PC-9 (cell line): ENCODE data around the gene KIAA0753. TPM values are rescaled to one million over a fixed set of nuclear protein-coding genes. Genes with fewer than 3 reads are reported as not detected.
A peak's percentile ranks its signal among the peaks of the same experiment; 100 is the strongest.

Experiments used
- BruUV-seq: library from RNA; stranded (reverse); fragments of 400-500 nt; replicated peaks from 2 replicates; lab custom pipeline; 2021; lab: Mats Ljungman, UMichigan
- CTCF ChIA-PET: fragments of 300-600 bp; sonication (Branson Sonifier 250); formaldehyde crosslinking; loops from one replicate; lab custom pipeline; 2022; ENCODE audit warnings: antibody characterized with exemption; lab: Charles Lee
- POLR2A ChIA-PET: fragments of 300-600 bp; sonication (Branson Sonifier 250); formaldehyde crosslinking; loops from one replicate; lab custom pipeline; 2022; ENCODE audit warnings: antibody characterized with exemption; ENCODE audit not compliant: unreplicated experiment; lab: Charles Lee
- DNase-seq, 2 experiments: peaks; one replicate each; pipeline versions ENCODE4 v3.0.0 to v3.0.0-alpha.2; 2015 to 2022; ENCODE audit warnings: mixed read lengths in 1 of 2
- H2AFZ ChIP-seq: fragments of 200-600 bp; sonication (generic); 2 replicates; pipeline ENCODE4 v1.8.1; 2017; ENCODE audit warnings: antibody characterized with exemption
- H3F3A ChIP-seq: fragments of 200-600 bp; sonication (generic); 2 replicates; pipeline ENCODE4 v1.8.1; 2017; ENCODE audit warnings: antibody characterized with exemption, mild to moderate bottlenecking, low read depth; ENCODE audit not compliant: insufficient read depth
- H3K27ac ChIP-seq: fragments of 200-600 bp; sonication (generic); 2 replicates; pipeline ENCODE4 v1.6.1; 2016; ENCODE audit warnings: mixed run types
- H3K27me3 ChIP-seq: fragments of 200-600 bp; sonication (generic); 2 replicates; pipeline ENCODE4 v1.6.1; 2016; ENCODE audit warnings: low read depth, mixed run types; ENCODE audit not compliant: insufficient read depth
- H3K36me3 ChIP-seq: fragments of 200-600 bp; sonication (generic); 2 replicates; pipeline ENCODE4 v1.6.1; 2016; ENCODE audit warnings: low read depth, mixed run types
- H3K4me1 ChIP-seq: fragments of 200-600 bp; sonication (generic); replicated peaks from 2 replicates; pipeline ENCODE4 v1.6.1; 2016; ENCODE audit warnings: mixed run types; ENCODE audit not compliant: insufficient read depth
- H3K4me2 ChIP-seq: fragments of 200-600 bp; sonication (generic); 2 replicates; pipeline ENCODE4 v1.6.1; 2017; ENCODE audit warnings: mixed run types
- H3K4me3 ChIP-seq: fragments of 200-600 bp; sonication (generic); 2 replicates; pipeline ENCODE4 v1.6.1; 2016; ENCODE audit warnings: mixed run types
- H3K79me2 ChIP-seq: fragments of 200-600 bp; sonication (generic); 2 replicates; pipeline ENCODE4 v1.6.1; 2017; ENCODE audit warnings: low read depth, mixed run types
- H3K9me2 ChIP-seq: fragments of 200-600 bp; sonication (generic); 2 replicates; pipeline ENCODE4 v1.8.1; 2017; ENCODE audit warnings: mild to moderate bottlenecking; ENCODE audit not compliant: insufficient read depth
- H3K9me3 ChIP-seq: fragments of 200-600 bp; sonication (generic); 2 replicates; pipeline ENCODE4 v1.8.1; 2016; ENCODE audit warnings: low read depth; ENCODE audit not compliant: insufficient read depth
- H4K20me1 ChIP-seq: fragments of 200-600 bp; sonication (generic); 2 replicates; pipeline ENCODE4 v1.8.1; 2017; ENCODE audit not compliant: insufficient read depth
- EZH2 ChIP-seq: fragments of 200-600 bp; sonication (generic); IDR thresholded peaks from 2 replicates; pipeline ENCODE4 v1.8.0; 2017; ENCODE audit warnings: antibody characterized with exemption, low read depth
- intact Hi-C: fragments of 100-400 bp; cut with micrococcal nuclease; formaldehyde crosslinking; loops from one replicate; pipeline ENCODE4 v1.10.0; 2022; ENCODE audit not compliant: unreplicated experiment
- total RNA-seq: library from RNA; stranded (reverse); gene quantifications from 2 replicates; pipeline ENCODE4 v1.2.3, GENCODE V29; 2021
- TF ChIP-seq, protein P1 (sequence below): fragments of 200-600 bp; sonication (generic); conservative IDR thresholded peaks from 2 replicates; pipeline ENCODE4 v1.6.1; 2017; ENCODE audit warnings: mixed run types, antibody characterized with exemption, mild to moderate bottlenecking, moderate library complexity

The KIAA0753 gene
- total RNA-seq, 1 experiment from 2014 or later = 47.0 TPM

DNA sequence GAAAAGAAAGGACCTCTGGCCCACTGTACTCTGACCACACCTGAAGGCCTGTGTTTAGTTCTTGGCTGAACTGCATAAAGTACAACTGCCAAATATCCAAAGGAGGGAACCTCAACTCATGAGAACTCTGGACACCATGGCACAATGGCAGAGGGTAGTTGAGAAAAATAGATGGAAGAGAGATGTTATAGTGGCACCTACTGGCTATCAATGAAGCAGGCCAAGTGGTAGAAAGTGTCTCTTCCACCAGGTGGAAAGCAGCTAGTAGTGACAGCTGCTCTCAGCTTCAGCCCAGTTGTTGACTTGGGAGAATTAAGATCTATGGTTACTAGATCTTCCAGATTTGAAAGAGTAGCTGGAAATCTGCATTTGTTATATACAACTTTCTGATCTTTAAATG, 7.7 kb upstream of the KIAA0753 start:
- no TSS peak for BruUV-seq
- H3K4me2 ChIP-seq = no peak overlapping the region
- no peaks in the 10 kb centered on the region for H3K9me3 ChIP-seq
- peaks cover 38% of the 10 kb centered on the region for H3F3A ChIP-seq
- peaks cover 35% of the 10 kb centered on the region for H3K36me3 ChIP-seq
- H4K20me1 ChIP-seq = peaks cover 38% of the 10 kb centered on the region
- ChIA-PET CTCF (no interaction called here), POLR2A (interaction anchor here (0.7 kb wide), 1 partner anchor 8 kb away, joined by 3 read pairs; a partner anchor contains a TSS)
- DNase-seq = no peak
- H3K4me3 ChIP-seq = no peak overlapping the region
- no peaks in the 10 kb centered on the region for H3K9me2 ChIP-seq
- H3K27ac ChIP-seq = no peak overlapping the region
- no peak overlapping the region for H2AFZ ChIP-seq
- peaks cover 37% of the 10 kb centered on the region for H3K4me1 ChIP-seq
- TF ChIP-seq EZH2 = no peak
- TF ChIP-seq, protein P1, sequence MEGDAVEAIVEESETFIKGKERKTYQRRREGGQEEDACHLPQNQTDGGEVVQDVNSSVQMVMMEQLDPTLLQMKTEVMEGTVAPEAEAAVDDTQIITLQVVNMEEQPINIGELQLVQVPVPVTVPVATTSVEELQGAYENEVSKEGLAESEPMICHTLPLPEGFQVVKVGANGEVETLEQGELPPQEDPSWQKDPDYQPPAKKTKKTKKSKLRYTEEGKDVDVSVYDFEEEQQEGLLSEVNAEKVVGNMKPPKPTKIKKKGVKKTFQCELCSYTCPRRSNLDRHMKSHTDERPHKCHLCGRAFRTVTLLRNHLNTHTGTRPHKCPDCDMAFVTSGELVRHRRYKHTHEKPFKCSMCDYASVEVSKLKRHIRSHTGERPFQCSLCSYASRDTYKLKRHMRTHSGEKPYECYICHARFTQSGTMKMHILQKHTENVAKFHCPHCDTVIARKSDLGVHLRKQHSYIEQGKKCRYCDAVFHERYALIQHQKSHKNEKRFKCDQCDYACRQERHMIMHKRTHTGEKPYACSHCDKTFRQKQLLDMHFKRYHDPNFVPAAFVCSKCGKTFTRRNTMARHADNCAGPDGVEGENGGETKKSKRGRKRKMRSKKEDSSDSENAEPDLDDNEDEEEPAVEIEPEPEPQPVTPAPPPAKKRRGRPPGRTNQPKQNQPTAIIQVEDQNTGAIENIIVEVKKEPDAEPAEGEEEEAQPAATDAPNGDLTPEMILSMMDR = peak; percentile 38; the same call in 1 of the 2 replicates
- intact Hi-C loops = loop anchor here (5.0 kb wide), 1 partner anchor 1061 kb away; no protein-coding TSS in a partner anchor
- H3K27me3 ChIP-seq = no peaks in the 10 kb centered on the region
- peaks cover 79% of the 10 kb centered on the region for H3K79me2 ChIP-seq

DNA sequence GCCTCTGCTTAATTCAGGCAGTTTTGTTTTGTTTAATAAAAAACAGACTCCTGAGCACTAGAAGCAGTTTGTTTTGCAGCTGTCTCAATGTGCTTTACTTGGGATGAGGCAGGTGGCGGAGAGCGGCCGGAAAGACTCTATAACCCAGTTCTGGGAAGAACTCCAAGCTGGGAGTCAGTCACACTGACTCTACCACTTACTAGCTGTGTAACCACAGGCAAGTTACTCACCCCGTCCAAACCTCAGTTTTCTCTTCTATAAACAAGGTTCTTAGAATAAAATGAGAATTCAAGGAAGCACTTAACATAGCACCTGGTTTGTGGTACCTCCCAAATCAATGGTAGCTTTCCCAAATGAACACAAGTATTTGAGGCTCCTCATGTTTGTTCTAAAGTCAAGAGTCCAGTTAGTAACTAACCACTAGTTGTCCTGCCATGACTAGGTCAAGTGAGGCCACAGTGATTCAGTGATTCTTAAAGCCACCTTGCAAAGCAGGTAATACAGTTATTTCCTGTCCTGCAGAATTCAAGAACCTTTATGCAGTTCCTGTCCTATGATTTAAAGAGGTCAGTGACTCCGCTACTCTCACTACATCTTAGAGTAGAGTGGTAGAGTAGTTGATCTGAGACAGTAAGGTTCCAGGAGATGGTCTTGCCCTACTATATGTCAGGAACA, 3.1 kb upstream of the KIAA0753 start:
- BruUV-seq = no TSS peak
- H3K4me2 ChIP-seq = no peak overlapping the region
- no peaks in the 10 kb centered on the region for H3K27me3 ChIP-seq
- CTCF ChIA-PET = no interaction called here
- peaks cover 82% of the 10 kb centered on the region for H3K79me2 ChIP-seq
- no peaks in the 10 kb centered on the region for H3K9me2 ChIP-seq
- POLR2A ChIA-PET = no interaction called here
- H3K4me3 ChIP-seq = no peak overlapping the region
- peaks cover 40% of the 10 kb centered on the region for H3K36me3 ChIP-seq
- peaks cover 47% of the 10 kb centered on the region for H3F3A ChIP-seq
- TF ChIP-seq, protein P1 = no peak
- H4K20me1 ChIP-seq = peaks cover 24% of the 10 kb centered on the region
- H3K9me3 ChIP-seq = no peaks in the 10 kb centered on the region
- peaks cover 29% of the 10 kb centered on the region for H3K4me1 ChIP-seq
- no peak overlapping the region for H3K27ac ChIP-seq
- intact Hi-C loops = loop anchor here (5.0 kb wide), 1 partner anchor 186 kb away; no protein-coding TSS in a partner anchor
- no peak for DNase-seq
- H2AFZ ChIP-seq = no peak overlapping the region

GRCh38 chr17:6642592-6642991, 2.1 kb upstream of the KIAA0753 start:
- H3K27me3 ChIP-seq = no peaks in the 10 kb centered on the region
- peaks cover 31% of the 10 kb centered on the region for H3K4me1 ChIP-seq
- ChIA-PET CTCF (no interaction called here), POLR2A (no interaction called here)
- no peaks in the 10 kb centered on the region for H3K9me2 ChIP-seq
- peaks cover 30% of the 10 kb centered on the region for H3K36me3 ChIP-seq
- H3K9me3 ChIP-seq = no peaks in the 10 kb centered on the region
- H4K20me1 ChIP-seq = peaks cover 14% of the 10 kb centered on the region
- H3K27ac ChIP-seq = 0 out of 2 replicates have a peak overlapping the region, but pooled peaks have one; percentile 7
- H3K79me2 ChIP-seq = peaks cover 82% of the 10 kb centered on the region
- H3F3A ChIP-seq = peaks cover 47% of the 10 kb centered on the region
- H2AFZ ChIP-seq = no peak overlapping the region
- H3K4me3 ChIP-seq = peak overlapping the region; percentile 81; the same call in 1 of the 2 replicates
- no peak for TF ChIP-seq EZH2
- TF ChIP-seq, protein P1 = no peak
- DNase-seq = peak in 1 of 2 experiments; percentile 71
- BruUV-seq = no TSS peak
- intact Hi-C loops = loop anchor here (5.0 kb wide), 1 partner anchor 185 kb away; no protein-coding TSS in a partner anchor
- H3K4me2 ChIP-seq = peak overlapping the region; percentile 95
